Panc1 (cell line): ENCODE measurements around the gene FAM89A. TPM values are rescaled to one million over a fixed set of nuclear protein-coding genes. Genes with fewer than 3 reads are reported as not detected.

ENCODE experiments used
- ATAC-seq: fragments of 200-7000 bp; cut with Tn5 transposase; 2 replicates; pipeline ENCODE4 v1.9.1; 2020; ENCODE audit warnings: mild to moderate bottlenecking, moderate library complexity
- BruUV-seq: library from RNA; stranded (reverse); fragments of 400-500 nt; replicated peaks from 2 replicates; lab custom pipeline; 2021; lab: Mats Ljungman, UMichigan
- CTCF ChIA-PET: fragments of 300-600 bp; sonication (Branson Sonifier 250); formaldehyde crosslinking; loops from one replicate; lab custom pipeline; 2022; ENCODE audit warnings: antibody characterized with exemption; lab: Charles Lee
- POLR2A ChIA-PET: fragments of 300-600 bp; sonication (Branson Sonifier 250); formaldehyde crosslinking; loops from one replicate; lab custom pipeline; 2022; ENCODE audit warnings: antibody characterized with exemption; lab: Charles Lee
- DNase-seq: peaks from one replicate; pipeline ENCODE4 v3.0.0-alpha.2; 2010; ENCODE audit warnings: low read depth, low spot score
- H3K27ac ChIP-seq: 2 replicates; pipeline ENCODE4 v1.5.1; 2011; ENCODE audit warnings: mild to moderate bottlenecking, low read length, inconsistent platforms
- H3K27me3 ChIP-seq: fragments of 200-500 bp; sonication (Bioruptor generic); 2 replicates; pipeline ENCODE4 v1.6.0; 2014; ENCODE audit warnings: low read length, inconsistent platforms; ENCODE audit not compliant: control insufficient read depth, insufficient read depth
- H3K36me3 ChIP-seq: fragments of 200-500 bp; sonication (Bioruptor generic); 2 replicates; pipeline ENCODE4 v1.5.1; 2014; ENCODE audit warnings: inconsistent platforms, mild to moderate bottlenecking, low read length, moderate library complexity; ENCODE audit not compliant: control insufficient read depth, insufficient read depth
- H3K4me1 ChIP-seq: 2 replicates; pipeline ENCODE4 v1.5.1; 2011; ENCODE audit warnings: inconsistent platforms, mild to moderate bottlenecking, low read length, moderate library complexity; ENCODE audit not compliant: control insufficient read depth, insufficient read depth
- H3K4me3 ChIP-seq, 2 experiments: 2 replicates each; pipeline ENCODE4 v1.5.1; 2011 to 2012; ENCODE audit warnings: low read depth in 2 of 2, low read length in 2 of 2, mild to moderate bottlenecking in 2 of 2, inconsistent platforms in 1 of 2, moderate library complexity in 1 of 2
- H3K9me3 ChIP-seq: fragments of 200-500 bp; sonication (Bioruptor generic); 2 replicates; pipeline ENCODE4 v1.5.1; 2014; ENCODE audit warnings: low read depth, mild to moderate bottlenecking, inconsistent platforms, low read length, moderate library complexity; ENCODE audit not compliant: control insufficient read depth, insufficient read depth
- CTCF ChIP-seq: fragments of 450-650 bp; IDR thresholded peaks from 2 replicates; pipeline ENCODE4 v1.5.1; 2017; ENCODE audit warnings: mild to moderate bottlenecking
- POLR2AphosphoS5 ChIP-seq: IDR thresholded peaks from 2 replicates; pipeline ENCODE4 v1.6.1; 2012; ENCODE audit warnings: mild to moderate bottlenecking, low read depth, low read length, moderate library complexity
- REST ChIP-seq, 2 experiments: IDR thresholded peaks; 2 replicates each; pipeline ENCODE4 v1.6.1; 2011 to 2012; ENCODE audit warnings: low read depth in 2 of 2, control low read depth in 1 of 2, low read length in 1 of 2, mild to moderate bottlenecking in 1 of 2, moderate library complexity in 1 of 2; ENCODE audit not compliant: insufficient read depth in 1 of 2
- SIN3A ChIP-seq: IDR thresholded peaks from 2 replicates; pipeline ENCODE4 v1.6.1; 2012; ENCODE audit warnings: low read depth, mild to moderate bottlenecking, low read length, moderate library complexity, borderline replicate concordance; ENCODE audit not compliant: insufficient read depth
- TCF7L2 ChIP-seq: IDR thresholded peaks from 2 replicates; pipeline ENCODE4 v1.6.1; 2011; ENCODE audit warnings: mild to moderate bottlenecking, low read depth, low read length, inconsistent platforms
- in situ Hi-C: cut with HindIII; loops from 2 replicates; pipeline ENCODE4 v1.10.0; 2016; ENCODE audit warnings: low sequenced_read_pairs, low pct_unique_long_range_greater_than_20kb
- intact Hi-C: fragments of 100-400 bp; cut with micrococcal nuclease; formaldehyde crosslinking; loops from one replicate; pipeline ENCODE4 v1.10.0; 2022; ENCODE audit not compliant: unreplicated experiment
- total RNA-seq: library from RNA; stranded (reverse); gene quantifications from one replicate; pipeline ENCODE4 v1.2.1, GENCODE V29; 2021; ENCODE audit not compliant: unreplicated experiment

The FAM89A gene
- total RNA-seq, 1 experiment from 2014 or later: 2.2 TPM

- in situ Hi-C loops: no loop called here
- DNase-seq (no peak), ATAC-seq (no peak)
- H3K27ac ChIP-seq: no peak overlapping the region
- ChIA-PET POLR2A (no interaction called here), CTCF (interaction anchor here (0.6 kb wide), 1 partner anchor 327 kb away, joined by 3 read pairs; no protein-coding TSS in a partner anchor)
- H3K36me3 ChIP-seq: no peaks in the 10 kb centered on the region
- BruUV-seq: no TSS peak
- no peaks in the 10 kb centered on the region for H3K9me3 ChIP-seq
- no peak for TF ChIP-seq TCF7L2
- TF ChIP-seq CTCF: no peak
- no peak for TF ChIP-seq REST (IDR thresholded peaks at IDR 0.05; ENCODE audit: insufficient read depth in 1 of 2, low read depth in 2 of 2, low read length in 1 of 2)
- TF ChIP-seq POLR2AphosphoS5: no peak
- TF ChIP-seq SIN3A: no peak
- H3K4me1 ChIP-seq: no peaks in the 10 kb centered on the region
- H3K4me3 ChIP-seq: no peak overlapping the region
- intact Hi-C loops: no loop called here
- H3K27me3 ChIP-seq: 0 out of 2 replicates have a peak, but pooled peaks cover 2% of the 10 kb centered on the region
Observed at GRCh38 chr1:231013391-231014015, 26.6 kb downstream of the FAM89A start.

- no peak overlapping the region for H3K27ac ChIP-seq
- TF ChIP-seq POLR2AphosphoS5: no peak
- TF ChIP-seq TCF7L2: no peak
- TF ChIP-seq SIN3A: no peak
- no peak for TF ChIP-seq CTCF
- in situ Hi-C loops: no loop called here
- H3K27me3 ChIP-seq: 0 out of 2 replicates have a peak, but pooled peaks cover 2% of the 10 kb centered on the region
- ChIA-PET POLR2A (no interaction called here), CTCF (no interaction called here)
- intact Hi-C loops: no loop called here
- ATAC-seq: no peak
- DNase-seq: no peak
- no TSS peak for BruUV-seq
- no peaks in the 10 kb centered on the region for H3K4me1 ChIP-seq
- no peak overlapping the region for H3K4me3 ChIP-seq
- no peaks in the 10 kb centered on the region for H3K36me3 ChIP-seq
- no peaks in the 10 kb centered on the region for H3K9me3 ChIP-seq
Observed at GRCh38 chr1:231011963-231012362, 28.1 kb downstream of the FAM89A start.
